Astrocyte of the cerebellum (primary cell): ENCODE data around the gene GUK1.

Experiments used
- DNase-seq: peaks from one replicate; pipeline ENCODE4 v3.0.0-alpha.2; 2011; ENCODE audit warnings: low read depth
- H3K4me3 ChIP-seq: 2 replicates; pipeline ENCODE4 v1.5.1; 2011; ENCODE audit warnings: mild to moderate bottlenecking, low read depth, low read length, moderate library complexity
- CTCF ChIP-seq: IDR thresholded peaks from 2 replicates; pipeline ENCODE4 v1.5.1; 2012; ENCODE audit warnings: low read length, low read depth, moderate library complexity, mild to moderate bottlenecking; ENCODE audit errors: missing control alignments
- in situ Hi-C: cut with HindIII; loops from 2 replicates; pipeline ENCODE4 v1.10.0; 2017; ENCODE audit warnings: low sequenced_read_pairs

The GUK1 gene

GRCh38 chr1:228100822-228101613, 39.1 kb upstream of the GUK1 start:
- H3K4me3 ChIP-seq: no peak overlapping the region
- in situ Hi-C loops: no loop called here
- no peak for DNase-seq

GRCh38 chr1:228101614-228101993, 38.5 kb upstream of the GUK1 start:
- H3K4me3 ChIP-seq: peak overlapping the region; percentile 83
- DNase-seq: no peak
- no peak for TF ChIP-seq CTCF
- in situ Hi-C loops: no loop called here

More at GRCh38 chr1:228100822-228101613, 39.1 kb upstream of the GUK1 start:
- TF ChIP-seq CTCF: no peak

GRCh38 chr1:228101994-228102790, 37.9 kb upstream of the GUK1 start:
- in situ Hi-C loops: no loop called here
- TF ChIP-seq CTCF: peak; percentile 9
- peak overlapping the region; percentile 83 for H3K4me3 ChIP-seq
- no peak for DNase-seq

- in situ Hi-C loops: no loop called here
- DNase-seq: peak; percentile 73
- TF ChIP-seq CTCF: no peak
- peak within 1 kb of the TSS; percentile 83 for H3K4me3 ChIP-seq
Observed at GRCh38 chr1:228102791-228103620, 37.1 kb upstream of the GUK1 start, which contains the start of gene C1orf35. Gene C1orf35, minus strand, starts transcription at chr1:228103325. Its CDS starts 98 bp downstream, at chr1:228103227.

- no peak for DNase-seq
- TF ChIP-seq CTCF: no peak
- in situ Hi-C loops: loop anchor here (5.0 kb wide), 1 partner anchor 108 kb away; no protein-coding TSS in a partner anchor
- no peak overlapping the region for H3K4me3 ChIP-seq
Observed at GRCh38 chr1:228104526-228105269, 35.4 kb upstream of the GUK1 start.
